Right lobe of liver (tissue), 6 donors: ENCODE data around the gene RASL10A. TPM values are rescaled to one million over a fixed set of nuclear protein-coding genes. Genes with fewer than 3 reads are reported as not detected.

Experiments used
- ATAC-seq, 4 donors: fragments of 200-7000 bp; cut with Tn5 transposase; one replicate each; pipeline ENCODE4 v1.9.1; 2020; ENCODE audit warnings: mild to moderate bottlenecking in 4 of 4, moderate library complexity in 4 of 4
- DNase-seq, 3 donors: peaks; one replicate each; pipeline ENCODE4 v3.0.0-alpha.2; 2020
- H3K27ac ChIP-seq, 3 donors: fragments of 200-600 bp; one replicate each; pipeline ENCODE4 v1.8.0; 2022
- H3K27me3 ChIP-seq, 2 donors: fragments of 200-600 bp; one replicate each; pipeline ENCODE4 v1.8.0; 2022
- H3K36me3 ChIP-seq, 4 donors: fragments of 200-600 bp; sonication (generic) in 1 of 4; one replicate each; pipeline versions ENCODE4 v1.5.1 to v1.8.0; 2017 to 2022; ENCODE audit warnings: control low read depth in 1 of 4
- H3K4me1 ChIP-seq, 4 donors: fragments of 200-600 bp; sonication (generic) in 1 of 4; one replicate each; pipeline versions ENCODE4 v1.5.1 to v1.8.0; 2017 to 2022; ENCODE audit warnings: control low read depth in 1 of 4
- H3K4me3 ChIP-seq, 3 donors: fragments of 200-600 bp; one replicate each; pipeline ENCODE4 v1.8.0; 2022
- H3K9me3 ChIP-seq, 4 donors: fragments of 200-600 bp; sonication (generic) in 1 of 4; one replicate each; pipeline versions ENCODE4 v1.5.1 to v1.8.0; 2017 to 2022; ENCODE audit warnings: control low read depth in 1 of 4
- POLR2A ChIP-seq: fragments of 450-650 bp; IDR thresholded peaks from one replicate; pipeline ENCODE4 v1.6.1; 2017; ENCODE audit warnings: antibody characterized with exemption, mild to moderate bottlenecking
- WGBS: methylation state at CpG from one replicate; pipeline ENCODE4 v1.1.6; 2018; ENCODE audit warnings: low coverage, low lambda C conversion rate; ENCODE audit not compliant: insufficient coverage; ENCODE audit errors: missing lambda C conversion rate; 5-methylcytosine and 5-hydroxymethylcytosine counted together
- intact Hi-C, 2 donors: fragments of 100-400 bp; cut with DNase I; formaldehyde crosslinking; loops; one replicate each; pipeline versions ENCODE4 v1.11.2 to v1.14.1; 2022
- total RNA-seq, 6 experiments: library from RNA; depleted of rRNA in 2 of 6; stranded (reverse); fragments of >200 nt in 2 of 6; fragmentation: NEBNext Ultra II Directional in 3 of 6; extraction: Animal tissue kit (Norgen Biotek cat#: 25700) in 3 of 6; gene quantifications; one replicate each; pipeline versions ENCODE4 v1.1.0 to v1.2.4, GENCODE V29; 2016 to 2023
- TF ChIP-seq, protein P1 (sequence below), 4 donors: fragments of 200-600 bp in 3 of 4; fragments of 450-650 bp in 1 of 4; IDR thresholded peaks; one replicate each; pipeline versions ENCODE4 v1.5.1 to v1.8.0; 2016 to 2022; ENCODE audit warnings: antibody characterized with exemption in 4 of 4, mild to moderate bottlenecking in 2 of 4
- donor health status: DM: no; HTN: yes; CAD: no.
- donor health status: DM: no; HTN: no; CAD: no.
- donor health status: DM: no; HTN: no; CAD: no.
- donor health status: DM: no; HTN: yes; CAD: no.
- donor health status: DM: no; HTN: yes; CAD: no.

The RASL10A gene
- total RNA-seq, 6 experiments from 2014 or later = 0.32 to 1.2 (median 0.87) TPM

- H3K4me1 ChIP-seq = no peaks in the 10 kb centered on the region
- H3K36me3 ChIP-seq = peaks cover 0 to 39% (median 5%) of the 10 kb centered on the region in 4 donors
- no peak for TF ChIP-seq POLR2A
- TF ChIP-seq, protein P1, sequence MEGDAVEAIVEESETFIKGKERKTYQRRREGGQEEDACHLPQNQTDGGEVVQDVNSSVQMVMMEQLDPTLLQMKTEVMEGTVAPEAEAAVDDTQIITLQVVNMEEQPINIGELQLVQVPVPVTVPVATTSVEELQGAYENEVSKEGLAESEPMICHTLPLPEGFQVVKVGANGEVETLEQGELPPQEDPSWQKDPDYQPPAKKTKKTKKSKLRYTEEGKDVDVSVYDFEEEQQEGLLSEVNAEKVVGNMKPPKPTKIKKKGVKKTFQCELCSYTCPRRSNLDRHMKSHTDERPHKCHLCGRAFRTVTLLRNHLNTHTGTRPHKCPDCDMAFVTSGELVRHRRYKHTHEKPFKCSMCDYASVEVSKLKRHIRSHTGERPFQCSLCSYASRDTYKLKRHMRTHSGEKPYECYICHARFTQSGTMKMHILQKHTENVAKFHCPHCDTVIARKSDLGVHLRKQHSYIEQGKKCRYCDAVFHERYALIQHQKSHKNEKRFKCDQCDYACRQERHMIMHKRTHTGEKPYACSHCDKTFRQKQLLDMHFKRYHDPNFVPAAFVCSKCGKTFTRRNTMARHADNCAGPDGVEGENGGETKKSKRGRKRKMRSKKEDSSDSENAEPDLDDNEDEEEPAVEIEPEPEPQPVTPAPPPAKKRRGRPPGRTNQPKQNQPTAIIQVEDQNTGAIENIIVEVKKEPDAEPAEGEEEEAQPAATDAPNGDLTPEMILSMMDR (IDR thresholded peaks at IDR 0.05) = no peak
- no peak overlapping the region for H3K4me3 ChIP-seq
- no peaks in the 10 kb centered on the region for H3K27me3 ChIP-seq
- no peaks in the 10 kb centered on the region for H3K9me3 ChIP-seq
- no peak overlapping the region for H3K27ac ChIP-seq
- intact Hi-C loops = no loop called here
- WGBS = 64% methylated on average over 9 of the region's 9 CpGs
- no peak for ATAC-seq
- no peak for DNase-seq
Measured at GRCh38 chr22:29325785-29326315, 10.4 kb upstream of the RASL10A start.

DNA sequence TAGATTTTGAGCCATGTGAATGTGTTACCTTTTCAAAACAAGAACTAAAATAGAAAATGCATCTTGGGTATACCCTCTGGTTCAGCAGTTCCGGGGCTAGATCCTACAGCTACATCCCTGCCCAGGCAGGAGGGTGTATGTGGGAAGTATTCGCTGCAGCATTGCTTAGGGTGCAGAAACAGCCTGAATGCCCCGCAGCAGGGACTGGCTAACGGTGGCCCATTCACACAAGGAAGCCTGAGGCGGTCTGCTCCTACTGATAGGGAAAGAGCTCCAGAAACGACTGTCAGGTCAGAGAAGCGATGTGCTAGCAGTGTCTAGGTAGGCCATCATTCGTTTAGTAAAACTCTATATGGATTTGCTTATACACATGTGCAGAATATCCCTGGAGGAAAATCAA is 9.9 kb upstream of the RASL10A start:
- ATAC-seq (no peak), DNase-seq (no peak)
- TF ChIP-seq, protein P1 (IDR thresholded peaks at IDR 0.05) = no peak
- no peak for TF ChIP-seq POLR2A
- Histone ChIP-seq H3K4me3 (no peak overlapping the region), H3K36me3 (peaks cover 0 to 34% (median 5%) of the 10 kb centered on the region in 4 donors), H3K27ac (no peak overlapping the region), H3K27me3 (no peaks in the 10 kb centered on the region), H3K4me1 (no peaks in the 10 kb centered on the region), H3K9me3 (no peaks in the 10 kb centered on the region)
- 85% methylated on average over 2 of the region's 8 CpGs for WGBS
- intact Hi-C loops = no loop called here

- TF ChIP-seq POLR2A = no peak
- TF ChIP-seq, protein P1 (IDR thresholded peaks at IDR 0.05) = no peak
Measured at GRCh38 chr22:29323641-29324040, 8.1 kb upstream of the RASL10A start.

DNA sequence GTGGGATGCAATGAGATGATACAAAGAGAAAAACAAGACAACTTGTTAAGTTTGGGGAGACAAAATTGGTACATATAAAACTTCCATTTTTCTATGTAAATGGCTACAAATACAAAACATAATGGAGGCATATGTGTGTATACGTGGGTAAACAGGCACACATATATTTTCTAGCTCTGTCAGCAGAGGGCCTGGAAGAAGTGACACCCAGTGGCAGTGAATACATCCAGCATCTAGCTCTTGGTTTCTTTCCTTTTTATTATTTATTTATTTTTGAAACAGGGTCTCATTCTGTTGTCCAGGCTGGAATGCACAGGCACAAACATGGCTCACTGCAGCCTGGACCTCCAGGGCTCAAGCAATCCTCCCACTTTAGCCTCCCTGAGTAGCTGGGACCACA is 5.0 kb upstream of the RASL10A start:
- Histone ChIP-seq H3K36me3 (no peaks in the 10 kb centered on the region), H3K27me3 (peaks cover 0 to 4% of the 10 kb centered on the region in 2 donors), H3K27ac (no peak overlapping the region), H3K4me1 (no peaks in the 10 kb centered on the region), H3K9me3 (no peaks in the 10 kb centered on the region), H3K4me3 (no peak overlapping the region)
- TF ChIP-seq POLR2A = no peak
- TF ChIP-seq, protein P1 (IDR thresholded peaks at IDR 0.05) = no peak
- DNase-seq (no peak), ATAC-seq (no peak)
- WGBS = 60% methylated on average over 1 of the region's 1 CpG
- intact Hi-C loops = no loop called here

More at GRCh38 chr22:29323641-29324040, 8.1 kb upstream of the RASL10A start:
- H3K4me1 ChIP-seq = no peaks in the 10 kb centered on the region
- no peak for DNase-seq
- H3K9me3 ChIP-seq = no peaks in the 10 kb centered on the region
- H3K27me3 ChIP-seq = no peaks in the 10 kb centered on the region
- H3K36me3 ChIP-seq = peaks cover 0 to 18% (median 5%) of the 10 kb centered on the region in 4 donors
- H3K27ac ChIP-seq = no peak overlapping the region
- no peak for ATAC-seq
- no peak overlapping the region for H3K4me3 ChIP-seq
- intact Hi-C loops = no loop called here

DNA sequence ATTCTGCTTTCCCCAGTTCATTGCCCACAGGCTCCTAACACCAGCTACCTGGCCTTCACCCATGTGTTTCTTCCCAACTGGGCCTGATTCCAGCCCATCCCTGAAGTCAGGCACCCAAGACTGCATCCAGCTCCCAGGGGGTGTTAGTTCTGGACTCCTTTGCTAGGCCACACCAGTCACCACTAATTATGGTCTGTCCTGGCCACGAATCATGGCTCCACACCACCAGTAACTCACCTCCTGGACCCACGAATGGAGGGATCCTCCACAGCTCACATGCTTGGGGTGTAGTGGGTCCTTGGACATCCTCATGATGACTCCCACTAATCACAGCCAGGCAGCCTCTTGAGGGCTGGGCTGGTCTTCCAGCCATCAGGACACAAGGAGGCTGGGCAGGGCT is 3.6 kb upstream of the RASL10A start:
- Histone ChIP-seq H3K4me1 (peaks cover 0 to 6% (median 3%) of the 10 kb centered on the region in 4 donors), H3K4me3 (no peak overlapping the region), H3K27me3 (peaks cover 0 to 9% of the 10 kb centered on the region in 2 donors), H3K9me3 (no peaks in the 10 kb centered on the region), H3K36me3 (no peaks in the 10 kb centered on the region), H3K27ac (no peak overlapping the region)
- no peak for TF ChIP-seq POLR2A
- TF ChIP-seq, protein P1 (IDR thresholded peaks at IDR 0.05) = no peak
- DNase-seq = no peak
- intact Hi-C loops = no loop called here
- 50% methylated on average over 1 of the region's 2 CpGs for WGBS
- no peak for ATAC-seq
